SK-N-SH (cell line): ENCODE data around the gene EXOC8. TPM values are rescaled to one million over a fixed set of nuclear protein-coding genes. Genes with fewer than 3 reads are reported as not detected.

Source experiments
- CTCF ChIA-PET: fragments of 300-600, 350-600 bp; formaldehyde crosslinking; extraction: SDS; loops from one replicate; lab custom pipeline; 2021; lab: Yijun Ruan, JAX
- POLR2A ChIA-PET: fragments of 350-600 bp; sonication (Branson Sonifier 250); formaldehyde crosslinking; extraction: SDS; loops from one replicate; lab custom pipeline; 2020; ENCODE audit warnings: antibody characterized with exemption, inconsistent platforms; lab: Yijun Ruan, JAX
- DNase-seq: peaks from one replicate; pipeline ENCODE4 v3.0.0; 2012
- H2AFZ ChIP-seq: fragments of 200-600 bp; sonication (generic); 2 replicates; pipeline ENCODE4 v1.8.1; 2016; ENCODE audit warnings: antibody characterized with exemption, mild to moderate bottlenecking, low read depth
- H3F3A ChIP-seq: fragments of 200-600 bp; sonication (generic); replicated peaks from 2 replicates; pipeline ENCODE3; 2016; ENCODE audit warnings: antibody characterized with exemption, mild to moderate bottlenecking; ENCODE audit not compliant: insufficient read depth
- H3K27ac ChIP-seq, 2 experiments: fragments of 200-500 bp in 1 of 2; fragments of 200-600 bp in 1 of 2; sonication (Bioruptor generic) in 1 of 2; sonication (generic), shearing (Covaris generic) in 1 of 2; 2 replicates each; pipeline versions ENCODE4 v1.5.1 to v1.6.1; 2014 to 2016; ENCODE audit warnings: low read depth in 2 of 2, inconsistent platforms in 1 of 2, low read length in 1 of 2, mild to moderate bottlenecking in 1 of 2, mixed read lengths in 1 of 2
- H3K27me3 ChIP-seq: fragments of 200-600 bp; sonication (generic), shearing (Covaris generic); 2 replicates; pipeline ENCODE4 v1.6.1; 2016; ENCODE audit warnings: mixed run types; ENCODE audit not compliant: insufficient read depth
- H3K36me3 ChIP-seq, 2 experiments: fragments of 200-500 bp in 1 of 2; fragments of 200-600 bp in 1 of 2; sonication (Bioruptor generic) in 1 of 2; sonication (generic) in 1 of 2; replicated peaks in 1 of 2; 2 replicates each; pipeline versions ENCODE3 to v1.5.1; 2014 to 2016; ENCODE audit warnings: low read length in 1 of 2, mild to moderate bottlenecking in 1 of 2; ENCODE audit not compliant: insufficient read depth in 2 of 2, control insufficient read depth in 1 of 2
- H3K4me1 ChIP-seq, 2 experiments: fragments of 200-500 bp in 1 of 2; fragments of 200-600 bp in 1 of 2; sonication (Bioruptor generic) in 1 of 2; sonication (generic), shearing (Covaris generic) in 1 of 2; 2 replicates each; pipeline versions ENCODE4 v1.5.1 to v1.6.1; 2014 to 2016; ENCODE audit warnings: low read depth in 1 of 2, low read length in 1 of 2, mixed run types in 1 of 2; ENCODE audit not compliant: insufficient read depth in 2 of 2, control insufficient read depth in 1 of 2
- H3K4me2 ChIP-seq: fragments of 200-600 bp; sonication (generic), shearing (Covaris generic); 2 replicates; pipeline ENCODE4 v1.6.1; 2017; ENCODE audit warnings: mixed run types
- H3K4me3 ChIP-seq, 2 experiments: fragments of 200-500 bp in 1 of 2; fragments of 200-600 bp in 1 of 2; sonication (Bioruptor generic) in 1 of 2; sonication (generic), shearing (Covaris generic) in 1 of 2; 2 replicates each; pipeline versions ENCODE4 v1.5.1 to v1.8.1; 2014 to 2016; ENCODE audit warnings: low read depth in 2 of 2, inconsistent platforms in 1 of 2, low read length in 1 of 2, mild to moderate bottlenecking in 1 of 2, mixed read lengths in 1 of 2, moderate library complexity in 1 of 2
- H3K79me2 ChIP-seq: fragments of 200-600 bp; sonication (generic); 2 replicates; pipeline ENCODE4 v1.8.1; 2017; ENCODE audit warnings: mild to moderate bottlenecking; ENCODE audit not compliant: insufficient read depth
- H3K9ac ChIP-seq: fragments of 200-600 bp; sonication (generic); 2 replicates; pipeline ENCODE4 v1.6.1; 2017; ENCODE audit warnings: mixed run types
- H3K9me2 ChIP-seq: fragments of 200-600 bp; sonication (generic); 2 replicates; pipeline ENCODE4 v1.6.1; 2017; ENCODE audit warnings: mixed run types
- H3K9me3 ChIP-seq: fragments of 200-600 bp; sonication (generic); 2 replicates; pipeline ENCODE4 v1.6.1; 2017; ENCODE audit warnings: mixed run types, mild to moderate bottlenecking, moderate library complexity
- H4K20me1 ChIP-seq: fragments of 200-600 bp; sonication (generic); 2 replicates; pipeline ENCODE4 v1.6.1; 2017; ENCODE audit warnings: mild to moderate bottlenecking, mixed run types; ENCODE audit not compliant: insufficient read depth
- CTCF ChIP-seq: fragments of 200-600 bp; sonication (generic); IDR thresholded peaks from 2 replicates; pipeline ENCODE4 v1.6.1; 2017; ENCODE audit warnings: antibody characterized with exemption, mild to moderate bottlenecking, moderate library complexity
- EP300 ChIP-seq, 2 experiments: IDR thresholded peaks; 2 replicates each; pipeline versions ENCODE4 v1.4.0 to v1.6.1; 2012; ENCODE audit warnings: borderline replicate concordance in 1 of 2, low read depth in 1 of 2, low read length in 1 of 2
- GABPA ChIP-seq: IDR thresholded peaks from 2 replicates; pipeline ENCODE4 v1.4.0; 2012; ENCODE audit warnings: low read depth, mild to moderate bottlenecking
- GATA2 ChIP-seq: sonication (generic); formaldehyde crosslinking; IDR thresholded peaks from 2 replicates; pipeline ENCODE4 v1.5.0; 2020; ENCODE audit warnings: mild to moderate bottlenecking, missing genetic modification reagents
- MEF2A ChIP-seq: IDR thresholded peaks from 2 replicates; pipeline ENCODE4 v1.4.0; 2012; ENCODE audit warnings: low read depth, borderline replicate concordance
- MXI1 ChIP-seq: IDR thresholded peaks from 2 replicates; pipeline ENCODE4 v1.6.1; 2012; ENCODE audit warnings: mild to moderate bottlenecking, low read depth, low read length, improper control_type of control experiment
- PBX3 ChIP-seq: IDR thresholded peaks from 2 replicates; pipeline ENCODE4; 2012
- RAD21 ChIP-seq: IDR thresholded peaks from 2 replicates; pipeline ENCODE4 v1.6.1; 2012; ENCODE audit warnings: mild to moderate bottlenecking, low read length
- RCOR1 ChIP-seq: fragments of 150-350 bp; IDR thresholded peaks from 2 replicates; pipeline ENCODE4 v1.6.1; 2017; ENCODE audit warnings: antibody characterized with exemption, low read length
- RFX5 ChIP-seq: IDR thresholded peaks from 2 replicates; pipeline ENCODE4 v1.6.1; 2012; ENCODE audit warnings: mild to moderate bottlenecking, improper control_type of control experiment, low read length
- SIN3A ChIP-seq: IDR thresholded peaks from 2 replicates; pipeline ENCODE4 v1.6.1; 2012; ENCODE audit warnings: low read depth, mild to moderate bottlenecking, low read length, moderate library complexity, borderline replicate concordance
- SMC3 ChIP-seq: IDR thresholded peaks from 2 replicates; pipeline ENCODE4 v1.6.1; 2012; ENCODE audit warnings: low read depth, low read length, improper control_type of control experiment
- TAF1 ChIP-seq: IDR thresholded peaks from 2 replicates; pipeline ENCODE4 v1.6.1; 2012; ENCODE audit warnings: low read depth, mild to moderate bottlenecking, low read length, moderate library complexity, borderline replicate concordance
- TCF12 ChIP-seq: IDR thresholded peaks from 2 replicates; pipeline ENCODE4 v1.4.0; 2012
- TEAD4 ChIP-seq: IDR thresholded peaks from 2 replicates; pipeline ENCODE4 v1.4.0; 2012; ENCODE audit warnings: mild to moderate bottlenecking, borderline replicate concordance; ENCODE audit not compliant: insufficient read depth
- USF1 ChIP-seq: IDR thresholded peaks from 2 replicates; pipeline ENCODE4 v1.4.0; 2012; ENCODE audit warnings: low read depth, borderline replicate concordance
- YY1 ChIP-seq: IDR thresholded peaks from 2 replicates; pipeline ENCODE4 v1.4.0; 2012; ENCODE audit warnings: low read depth, mild to moderate bottlenecking
- ZBTB33 ChIP-seq: IDR thresholded peaks from 2 replicates; pipeline ENCODE4 v1.4.0; 2012; ENCODE audit warnings: low read depth, borderline replicate concordance
- WGBS: methylation state at CpG from one replicate; pipeline ENCODE4 v1.1.6; 2017; ENCODE audit warnings: low lambda C conversion rate; 5-methylcytosine and 5-hydroxymethylcytosine counted together
- polyA plus RNA-seq, 3 experiments: library from polyadenylated mRNA; depleted of rRNA; stranded (reverse); fragments of >200 nt; gene quantifications; 2 replicates each; pipeline ENCODE4 v1.2.3, GENCODE V29; 2012

Gene EXOC8
- polyA plus RNA-seq, 1 of the 3 experiments (the other 2 are of a cell fraction) = 2.1 TPM

- CTCF ChIA-PET = no interaction called here
- H3K4me2 ChIP-seq = no peak overlapping the region
Observed at GRCh38 chr1:231295938-231296337, 41.7 kb downstream of the EXOC8 start.

GRCh38 chr1:231286603-231287002 is 51.0 kb downstream of the EXOC8 start:
- Histone ChIP-seq H3K79me2 (no peaks in the 10 kb centered on the region), H3K36me3 (no peaks in the 10 kb centered on the region), H3K27me3 (no peaks in the 10 kb centered on the region), H3F3A (no peaks in the 10 kb centered on the region), H4K20me1 (no peaks in the 10 kb centered on the region), H3K4me3 (no peak overlapping the region), H3K27ac (no peak overlapping the region), H3K4me2 (no peak overlapping the region), H3K9me3 (no peaks in the 10 kb centered on the region), H3K9me2 (no peaks in the 10 kb centered on the region), H2AFZ (no peak overlapping the region), H3K4me1 (no peaks in the 10 kb centered on the region), H3K9ac (no peak overlapping the region)
- ChIA-PET CTCF (no interaction called here), POLR2A (no interaction called here)
- no peak for DNase-seq
- 90% methylated on average over 6 of the region's 6 CpGs for WGBS
- no peak for TF ChIP-seq TCF12
- no peak for TF ChIP-seq PBX3
- no peak for TF ChIP-seq RCOR1
- no peak for TF ChIP-seq CTCF
- TF ChIP-seq TEAD4 = no peak
- no peak for TF ChIP-seq MEF2A
- TF ChIP-seq USF1 = no peak
- TF ChIP-seq SIN3A = no peak
- TF ChIP-seq TAF1 = no peak
- TF ChIP-seq RAD21 = no peak
- no peak for TF ChIP-seq RFX5
- no peak for TF ChIP-seq EP300 (IDR thresholded peaks at IDR 0.05; ENCODE audit: borderline replicate concordance in 1 of 2, low read depth in 1 of 2, low read length in 1 of 2)
- no peak for TF ChIP-seq MXI1
- no peak for TF ChIP-seq ZBTB33
- no peak for TF ChIP-seq SMC3
- no peak for TF ChIP-seq GATA2 (CRISPR knock-in tag)
- no peak for TF ChIP-seq GABPA

More at GRCh38 chr1:231295938-231296337, 41.7 kb downstream of the EXOC8 start:
- Histone ChIP-seq H3K27me3 (no peaks in the 10 kb centered on the region), H3K9me2 (no peaks in the 10 kb centered on the region), H3K27ac (no peak overlapping the region), H3K79me2 (no peaks in the 10 kb centered on the region), H3F3A (no peaks in the 10 kb centered on the region), H2AFZ (no peak overlapping the region), H3K9ac (no peak overlapping the region), H3K4me1 (no peaks in the 10 kb centered on the region), H4K20me1 (no peaks in the 10 kb centered on the region), H3K4me3 (no peak overlapping the region), H3K9me3 (no peaks in the 10 kb centered on the region), H3K36me3 (no peaks in the 10 kb centered on the region)
- WGBS = 81% methylated on average over 4 of the region's 4 CpGs
- DNase-seq = no peak
- POLR2A ChIA-PET = no interaction called here
- no peak for TF ChIP-seq ZBTB33
- no peak for TF ChIP-seq TEAD4
- TF ChIP-seq RAD21 = no peak
- no peak for TF ChIP-seq YY1
- TF ChIP-seq MXI1 = no peak
